GM12864 (cell line): Measurements from ENCODE around the gene ENTHD1.
"Not testable (repeated sequence)": the region's sequence is repeated elsewhere in the genome, so short reads cannot be mapped to it uniquely, and the experiment has no call there.

Experiments used
- DNase-seq: peaks from one replicate; pipeline ENCODE4 v3.0.0-alpha.2; 2011; ENCODE audit warnings: low read depth
- H3K4me3 ChIP-seq: 2 replicates; pipeline ENCODE4 v1.5.1; 2011; ENCODE audit warnings: mild to moderate bottlenecking, low read depth, low read length, control low read depth
- TF ChIP-seq, protein P1 (sequence below): IDR thresholded peaks from 2 replicates; pipeline ENCODE4 v1.5.1; 2011; ENCODE audit warnings: low read depth, mild to moderate bottlenecking, moderate library complexity, low read length, control low read depth, inconsistent platforms; ENCODE audit errors: missing control alignments

ENTHD1 gene

DNA sequence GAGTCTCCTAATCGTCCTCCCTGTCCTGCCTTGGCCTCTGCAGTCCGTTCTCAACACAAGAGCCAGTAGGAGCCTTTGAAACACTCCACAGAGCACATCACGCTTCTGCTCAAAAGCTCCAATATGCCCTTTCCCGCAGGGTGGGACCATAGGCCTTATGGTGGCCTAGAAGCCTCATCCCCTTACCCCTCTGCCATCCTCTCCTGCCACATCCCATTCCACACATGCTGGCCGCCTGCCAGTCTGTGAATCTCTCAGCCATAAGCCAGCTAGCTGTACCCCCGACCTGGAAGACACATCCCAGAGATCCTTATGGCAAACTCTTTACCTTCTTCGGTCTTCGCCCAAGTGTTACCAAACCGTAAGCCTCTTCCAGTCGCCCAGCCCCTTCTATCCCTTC lies 157.8 kb downstream of the ENTHD1 start:
- H3K4me3 ChIP-seq, result no peak overlapping the region
- DNase-seq, result no peak
- TF ChIP-seq, protein P1, sequence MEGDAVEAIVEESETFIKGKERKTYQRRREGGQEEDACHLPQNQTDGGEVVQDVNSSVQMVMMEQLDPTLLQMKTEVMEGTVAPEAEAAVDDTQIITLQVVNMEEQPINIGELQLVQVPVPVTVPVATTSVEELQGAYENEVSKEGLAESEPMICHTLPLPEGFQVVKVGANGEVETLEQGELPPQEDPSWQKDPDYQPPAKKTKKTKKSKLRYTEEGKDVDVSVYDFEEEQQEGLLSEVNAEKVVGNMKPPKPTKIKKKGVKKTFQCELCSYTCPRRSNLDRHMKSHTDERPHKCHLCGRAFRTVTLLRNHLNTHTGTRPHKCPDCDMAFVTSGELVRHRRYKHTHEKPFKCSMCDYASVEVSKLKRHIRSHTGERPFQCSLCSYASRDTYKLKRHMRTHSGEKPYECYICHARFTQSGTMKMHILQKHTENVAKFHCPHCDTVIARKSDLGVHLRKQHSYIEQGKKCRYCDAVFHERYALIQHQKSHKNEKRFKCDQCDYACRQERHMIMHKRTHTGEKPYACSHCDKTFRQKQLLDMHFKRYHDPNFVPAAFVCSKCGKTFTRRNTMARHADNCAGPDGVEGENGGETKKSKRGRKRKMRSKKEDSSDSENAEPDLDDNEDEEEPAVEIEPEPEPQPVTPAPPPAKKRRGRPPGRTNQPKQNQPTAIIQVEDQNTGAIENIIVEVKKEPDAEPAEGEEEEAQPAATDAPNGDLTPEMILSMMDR, result no peak

DNA sequence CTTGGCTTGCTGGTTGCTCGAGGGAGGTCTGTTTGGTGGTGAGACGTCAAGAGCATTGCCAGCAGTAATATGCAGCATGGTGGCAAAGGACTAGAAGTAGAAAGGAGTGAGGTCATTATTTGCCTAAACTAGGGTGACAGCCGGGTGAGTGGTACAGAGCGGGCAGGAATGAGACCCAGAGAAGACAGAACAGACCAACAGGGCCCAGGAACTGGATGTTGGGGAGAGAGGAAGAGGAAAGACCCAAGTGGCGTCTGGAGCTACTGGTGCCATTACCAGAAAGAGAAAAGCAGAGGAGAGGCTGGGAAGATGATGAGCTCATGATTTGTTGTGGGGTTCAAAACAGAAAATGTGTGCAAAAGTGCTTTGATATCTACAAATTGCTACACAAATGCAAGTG lies 158.7 kb downstream of the ENTHD1 start:
- no peak for DNase-seq
- TF ChIP-seq, protein P1, result no peak

GRCh38 chr22:39734046-39734445 lies 159.5 kb downstream of the ENTHD1 start:
- not testable (repeated sequence) for DNase-seq, H3K4me3 ChIP-seq

More for the DNA sequence above, 158.7 kb downstream of the ENTHD1 start:
- no peak overlapping the region for H3K4me3 ChIP-seq

DNA sequence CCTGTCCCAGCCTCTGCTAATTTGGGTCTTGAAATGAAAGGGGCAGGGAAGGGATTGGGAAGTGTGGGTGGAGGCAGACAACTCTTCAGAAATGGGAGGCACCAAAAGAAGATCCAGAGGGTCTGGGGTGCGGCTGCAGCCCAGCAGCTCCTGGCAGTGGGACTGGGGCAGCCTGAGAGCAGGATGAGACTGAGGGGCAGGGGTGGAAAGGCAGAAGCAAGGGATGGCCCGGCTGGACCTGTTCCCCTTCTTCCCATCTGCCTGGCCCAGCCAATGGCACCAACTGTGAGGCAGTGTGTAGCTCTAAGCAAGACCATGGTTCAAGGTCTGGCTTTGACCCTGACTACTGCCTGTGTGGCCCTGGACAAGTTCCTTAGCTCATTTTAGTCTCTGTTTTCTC lies 160.4 kb downstream of the ENTHD1 start:
- TF ChIP-seq, protein P1, result no peak
- no peak overlapping the region for H3K4me3 ChIP-seq
- no peak for DNase-seq

DNA sequence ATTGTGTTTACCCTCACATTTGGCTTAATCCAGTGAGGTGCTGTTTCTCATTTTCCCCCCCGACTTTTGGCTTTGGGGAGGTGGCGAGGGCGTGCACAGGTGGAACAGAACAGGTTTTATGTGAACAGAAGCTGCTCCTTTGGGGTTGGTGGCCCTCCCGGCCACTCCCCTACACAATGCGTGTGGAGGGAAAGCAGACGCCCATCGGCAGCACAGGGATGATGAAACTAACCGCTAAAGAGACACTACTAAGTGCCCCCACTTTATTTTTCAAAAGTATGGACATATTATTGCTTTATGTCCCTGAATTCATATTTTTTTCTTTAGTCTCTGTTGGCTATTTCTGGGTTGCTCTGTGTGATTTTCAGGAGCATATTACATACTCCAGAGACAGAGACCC lies 160.9 kb downstream of the ENTHD1 start:
- DNase-seq, result no peak
- TF ChIP-seq, protein P1, result no peak
- no peak overlapping the region for H3K4me3 ChIP-seq

- H3K4me3 ChIP-seq, result no peak overlapping the region
- TF ChIP-seq, protein P1, result no peak
- DNase-seq, result no peak
Observed at GRCh38 chr22:39731881-39732555, 161.5 kb downstream of the ENTHD1 start.

DNA sequence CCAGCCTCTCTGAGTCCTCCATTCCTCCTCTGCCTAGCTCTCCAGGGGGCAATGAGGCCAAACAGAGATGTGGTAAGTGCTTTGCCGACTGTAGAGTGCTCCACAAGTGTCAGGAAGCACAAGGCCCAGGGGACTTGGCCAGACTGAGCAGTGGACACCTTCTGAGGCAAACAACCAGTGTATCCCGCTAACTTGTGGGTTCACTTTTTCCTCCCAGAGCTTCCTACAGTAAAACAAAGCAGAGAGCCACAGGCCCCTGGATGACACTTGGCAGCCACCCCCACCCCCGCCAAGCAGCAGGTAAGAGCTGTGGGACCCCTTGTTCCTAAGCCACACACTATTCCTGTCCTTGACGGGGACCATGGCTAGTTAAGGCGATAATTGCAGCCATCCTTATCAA lies 162.1 kb downstream of the ENTHD1 start:
- DNase-seq, result no peak
- H3K4me3 ChIP-seq, result no peak overlapping the region
- TF ChIP-seq, protein P1, result no peak
